ENCODE data around the gene B3GALT6. TPM values are rescaled to one million over a fixed set of nuclear protein-coding genes. Genes with fewer than 3 reads are reported as not detected.

B3GALT6 gene
- total RNA-seq, 6 experiments from 2014 or later = 24.5 to 35.7 (median 25.8) TPM

DNA sequence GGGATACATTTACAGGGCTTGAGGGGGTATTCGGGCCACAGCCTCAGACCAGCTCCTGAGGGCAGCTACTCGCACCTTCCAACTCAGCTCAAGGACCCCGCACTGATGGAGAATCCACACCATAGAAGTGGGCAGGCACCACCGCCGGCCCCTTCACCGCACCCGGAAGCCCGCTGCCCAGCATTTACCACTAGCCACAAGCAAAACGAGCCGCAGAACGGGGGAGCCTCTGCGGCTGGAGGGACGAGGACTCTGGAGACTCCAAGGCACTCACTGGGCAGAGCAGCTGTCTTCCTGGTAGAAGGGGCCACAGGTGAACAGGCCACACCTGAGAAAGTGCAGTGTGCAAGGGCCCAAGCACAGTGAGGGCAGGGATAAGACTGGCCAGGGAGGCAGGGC, 36.2 kb downstream of the B3GALT6 start:
- Mint-ChIP-seq H3K9me3 (no peaks in the 10 kb centered on the region), H3K4me1 (ENCODE audit: low read depth) (peaks cover 64% of the 10 kb centered on the region), H3K27ac (no peak overlapping the region), H3K36me3 (ENCODE audit: low read depth) (peaks cover 44% of the 10 kb centered on the region), H3K27me3 (ENCODE audit: insufficient read depth) (peaks cover 10% of the 10 kb centered on the region), H3K4me3 (no peak overlapping the region)
- TF ChIP-seq, protein P1, sequence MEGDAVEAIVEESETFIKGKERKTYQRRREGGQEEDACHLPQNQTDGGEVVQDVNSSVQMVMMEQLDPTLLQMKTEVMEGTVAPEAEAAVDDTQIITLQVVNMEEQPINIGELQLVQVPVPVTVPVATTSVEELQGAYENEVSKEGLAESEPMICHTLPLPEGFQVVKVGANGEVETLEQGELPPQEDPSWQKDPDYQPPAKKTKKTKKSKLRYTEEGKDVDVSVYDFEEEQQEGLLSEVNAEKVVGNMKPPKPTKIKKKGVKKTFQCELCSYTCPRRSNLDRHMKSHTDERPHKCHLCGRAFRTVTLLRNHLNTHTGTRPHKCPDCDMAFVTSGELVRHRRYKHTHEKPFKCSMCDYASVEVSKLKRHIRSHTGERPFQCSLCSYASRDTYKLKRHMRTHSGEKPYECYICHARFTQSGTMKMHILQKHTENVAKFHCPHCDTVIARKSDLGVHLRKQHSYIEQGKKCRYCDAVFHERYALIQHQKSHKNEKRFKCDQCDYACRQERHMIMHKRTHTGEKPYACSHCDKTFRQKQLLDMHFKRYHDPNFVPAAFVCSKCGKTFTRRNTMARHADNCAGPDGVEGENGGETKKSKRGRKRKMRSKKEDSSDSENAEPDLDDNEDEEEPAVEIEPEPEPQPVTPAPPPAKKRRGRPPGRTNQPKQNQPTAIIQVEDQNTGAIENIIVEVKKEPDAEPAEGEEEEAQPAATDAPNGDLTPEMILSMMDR (IDR thresholded peaks at IDR 0.05) = no peak
- DNase-seq = no peak

DNA sequence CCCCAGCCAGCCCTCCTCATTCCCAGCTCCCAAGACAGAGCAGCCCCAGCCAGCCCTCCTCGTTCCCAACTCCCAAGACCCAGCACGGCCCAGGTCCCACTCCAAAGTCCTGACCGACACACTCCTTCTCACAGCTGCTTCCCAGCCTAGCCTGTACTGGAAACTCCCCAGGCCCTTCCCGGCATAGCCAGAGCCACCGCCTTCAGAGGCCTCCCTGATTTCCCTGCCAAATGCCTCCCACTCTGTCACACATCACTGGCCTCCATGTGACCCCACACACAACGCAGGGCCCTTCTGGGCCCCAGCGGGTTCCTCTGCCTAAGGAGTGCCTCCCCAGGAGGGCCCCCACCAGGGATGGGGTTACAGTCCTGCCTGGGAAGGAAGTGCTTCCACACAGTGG, 38.8 kb downstream of the B3GALT6 start:
- Mint-ChIP-seq H3K27ac (peak overlapping the region; percentile 84), H3K36me3 (ENCODE audit: low read depth) (peaks cover 38% of the 10 kb centered on the region), H3K4me3 (peak overlapping the region; percentile 81), H3K9me3 (no peaks in the 10 kb centered on the region), H3K27me3 (ENCODE audit: insufficient read depth) (peaks cover 5% of the 10 kb centered on the region), H3K4me1 (ENCODE audit: low read depth) (peaks cover 49% of the 10 kb centered on the region)
- DNase-seq = no peak
- TF ChIP-seq, protein P1 (IDR thresholded peaks at IDR 0.05) = no peak

DNA sequence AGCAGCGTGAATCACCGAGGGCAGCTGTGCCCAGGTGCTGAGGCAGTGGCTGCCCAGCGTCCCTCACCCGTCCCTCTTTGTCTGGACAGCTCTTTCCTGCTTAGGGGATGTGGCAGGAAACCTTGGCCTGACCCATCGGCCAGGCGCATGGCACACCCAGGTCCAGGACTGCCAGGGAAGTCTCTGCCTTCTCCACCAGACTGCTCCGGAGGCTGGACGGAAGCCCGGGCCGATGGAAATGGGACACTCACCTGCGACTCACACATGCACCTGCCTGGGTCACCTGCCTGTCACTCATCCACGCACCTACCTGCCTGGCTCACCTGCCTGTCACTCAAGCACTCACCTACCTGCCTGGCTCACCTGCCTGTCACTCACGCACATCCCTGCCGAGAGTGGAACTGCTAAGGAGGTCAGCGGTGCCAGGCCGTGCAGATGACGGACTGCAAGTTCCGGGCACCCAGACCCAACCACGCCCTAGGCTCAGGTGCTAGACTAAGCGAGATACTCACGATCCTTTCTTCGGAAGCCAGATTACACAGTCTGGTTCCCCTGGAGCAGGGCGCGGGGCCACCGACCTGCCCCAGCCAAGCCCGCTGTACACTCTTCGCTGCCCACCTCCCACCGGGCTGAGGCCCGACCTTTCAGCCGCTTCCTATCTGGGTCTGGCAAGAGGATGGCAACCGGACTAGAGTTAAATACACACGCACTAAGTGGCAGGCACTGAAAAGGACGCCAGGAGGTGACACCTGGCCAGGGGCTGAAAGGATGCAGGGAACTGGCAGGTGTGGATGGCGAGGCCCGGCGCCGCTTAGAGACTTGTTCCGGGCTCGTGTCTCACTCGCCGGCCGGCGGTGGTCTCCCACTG, 40.5 kb downstream of the B3GALT6 start:
- peak overlapping the region; percentile 89 for H3K27ac Mint-ChIP-seq
- TF ChIP-seq, protein P1 (IDR thresholded peaks at IDR 0.05) = no peak
- DNase-seq = no peak
- peak overlapping the region; percentile 91 for H3K4me3 Mint-ChIP-seq
- H3K4me1 Mint-ChIP-seq (ENCODE audit: low read depth) = peaks cover 39% of the 10 kb centered on the region
- peaks cover 34% of the 10 kb centered on the region for H3K36me3 Mint-ChIP-seq (ENCODE audit: low read depth)
- H3K9me3 Mint-ChIP-seq = no peaks in the 10 kb centered on the region
- H3K27me3 Mint-ChIP-seq (ENCODE audit: insufficient read depth) = peaks cover 4% of the 10 kb centered on the region

DNA sequence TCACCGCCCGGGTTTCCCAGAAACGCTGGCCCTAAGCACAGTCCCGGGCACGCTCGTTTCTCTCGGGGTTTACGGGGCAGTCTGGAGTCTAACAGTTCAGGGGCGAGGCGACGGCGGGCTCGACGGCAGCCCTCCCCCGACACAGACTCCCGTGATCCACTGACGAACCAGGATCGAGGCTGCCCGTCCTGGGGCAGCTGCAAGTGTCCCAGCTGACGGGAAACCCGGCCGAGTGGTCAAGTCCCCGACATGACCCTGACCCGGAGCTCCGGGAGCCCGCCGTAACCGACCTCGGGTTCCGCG, 41.1 kb downstream of the B3GALT6 start:
- H3K9me3 Mint-ChIP-seq = no peaks in the 10 kb centered on the region
- peak overlapping the region; percentile 89 for H3K27ac Mint-ChIP-seq

DNA sequence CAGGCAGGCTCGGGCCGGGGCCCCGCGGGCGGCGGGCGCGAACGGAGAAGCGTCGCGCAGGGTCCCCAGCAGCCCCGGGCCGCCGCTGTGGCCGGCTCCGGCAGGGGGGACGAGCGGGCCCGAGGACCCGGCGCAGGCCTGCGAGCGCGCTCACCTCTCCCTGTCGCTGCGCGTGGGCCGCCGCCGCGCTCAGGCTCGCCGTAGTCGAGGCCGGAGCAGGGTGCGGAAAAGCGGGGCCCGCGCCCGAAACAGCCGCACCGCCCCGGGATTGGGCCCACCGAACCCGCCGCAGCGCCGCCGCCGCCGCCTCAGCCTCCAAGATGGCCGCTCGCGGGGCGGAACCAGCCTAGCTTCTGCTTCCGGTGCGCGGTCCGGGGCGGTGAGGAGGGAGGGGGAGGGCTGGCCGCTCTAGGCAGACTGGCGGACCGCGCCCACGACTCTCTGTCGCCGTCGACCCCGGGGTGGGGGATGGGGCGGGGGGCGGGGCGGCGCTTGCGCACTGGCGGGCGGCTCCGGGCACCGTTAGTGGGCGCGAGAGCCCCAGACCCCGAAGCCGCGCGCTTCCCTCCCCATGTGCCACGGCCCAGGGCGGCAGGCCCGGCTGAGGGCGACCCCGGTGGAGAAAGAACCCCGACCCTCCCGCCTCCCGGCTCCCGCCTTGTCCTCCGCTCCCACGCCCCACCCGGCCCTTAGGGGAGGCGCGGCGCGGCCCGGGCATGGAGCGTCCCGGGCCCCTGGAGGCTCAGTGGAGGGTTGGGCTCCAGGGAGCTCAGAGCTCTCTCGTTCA, 41.7 kb downstream of the B3GALT6 start, which contains the start of gene UBE2J2:
Gene UBE2J2 (minus strand): TSS at position 343 of the 787 bp plus-strand sequence. CDS start 5,862 bp downstream, outside the sequence.
- Mint-ChIP-seq H3K4me1 (ENCODE audit: low read depth) (peaks cover 39% of the 10 kb centered on the region), H3K27me3 (ENCODE audit: insufficient read depth) (peaks cover 2% of the 10 kb centered on the region), H3K36me3 (ENCODE audit: low read depth) (peaks cover 34% of the 10 kb centered on the region), H3K27ac (peak within 1 kb of the TSS; percentile 89), H3K9me3 (no peaks in the 10 kb centered on the region), H3K4me3 (peak within 1 kb of the TSS; percentile 91)
- peak; percentile 82 for DNase-seq
- TF ChIP-seq, protein P1 (IDR thresholded peaks at IDR 0.05) = peak; percentile 6; the same call in 1 of the 2 replicates

More for the DNA sequence above, 41.1 kb downstream of the B3GALT6 start:
- H3K27me3 Mint-ChIP-seq (ENCODE audit: insufficient read depth) = peaks cover 4% of the 10 kb centered on the region
- TF ChIP-seq, protein P1 (IDR thresholded peaks at IDR 0.05) = no peak
- peak overlapping the region; percentile 91 for H3K4me3 Mint-ChIP-seq
- no peak for DNase-seq
- peaks cover 34% of the 10 kb centered on the region for H3K36me3 Mint-ChIP-seq (ENCODE audit: low read depth)
- peaks cover 39% of the 10 kb centered on the region for H3K4me1 Mint-ChIP-seq (ENCODE audit: low read depth)

Measured in HFFc6 (cell line).